GM10266 (cell line): ENCODE measurements around the gene ANKS1A.

Experiments used
- DNase-seq: peaks from one replicate; pipeline ENCODE4 v3.0.0; 2012; ENCODE audit errors: extremely low spot score
- TF ChIP-seq, protein P1 (sequence below): IDR thresholded peaks from 2 replicates; pipeline ENCODE4 v1.5.1; 2012; ENCODE audit warnings: mild to moderate bottlenecking, low read depth; ENCODE audit not compliant: control insufficient read depth, insufficient read depth; ENCODE audit errors: missing control alignments

Gene ANKS1A

GRCh38 chr6:34951731-34952130 lies 62.7 kb downstream of the ANKS1A start:
- DNase-seq: no peak
- TF ChIP-seq, protein P1, sequence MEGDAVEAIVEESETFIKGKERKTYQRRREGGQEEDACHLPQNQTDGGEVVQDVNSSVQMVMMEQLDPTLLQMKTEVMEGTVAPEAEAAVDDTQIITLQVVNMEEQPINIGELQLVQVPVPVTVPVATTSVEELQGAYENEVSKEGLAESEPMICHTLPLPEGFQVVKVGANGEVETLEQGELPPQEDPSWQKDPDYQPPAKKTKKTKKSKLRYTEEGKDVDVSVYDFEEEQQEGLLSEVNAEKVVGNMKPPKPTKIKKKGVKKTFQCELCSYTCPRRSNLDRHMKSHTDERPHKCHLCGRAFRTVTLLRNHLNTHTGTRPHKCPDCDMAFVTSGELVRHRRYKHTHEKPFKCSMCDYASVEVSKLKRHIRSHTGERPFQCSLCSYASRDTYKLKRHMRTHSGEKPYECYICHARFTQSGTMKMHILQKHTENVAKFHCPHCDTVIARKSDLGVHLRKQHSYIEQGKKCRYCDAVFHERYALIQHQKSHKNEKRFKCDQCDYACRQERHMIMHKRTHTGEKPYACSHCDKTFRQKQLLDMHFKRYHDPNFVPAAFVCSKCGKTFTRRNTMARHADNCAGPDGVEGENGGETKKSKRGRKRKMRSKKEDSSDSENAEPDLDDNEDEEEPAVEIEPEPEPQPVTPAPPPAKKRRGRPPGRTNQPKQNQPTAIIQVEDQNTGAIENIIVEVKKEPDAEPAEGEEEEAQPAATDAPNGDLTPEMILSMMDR: no peak

DNA sequence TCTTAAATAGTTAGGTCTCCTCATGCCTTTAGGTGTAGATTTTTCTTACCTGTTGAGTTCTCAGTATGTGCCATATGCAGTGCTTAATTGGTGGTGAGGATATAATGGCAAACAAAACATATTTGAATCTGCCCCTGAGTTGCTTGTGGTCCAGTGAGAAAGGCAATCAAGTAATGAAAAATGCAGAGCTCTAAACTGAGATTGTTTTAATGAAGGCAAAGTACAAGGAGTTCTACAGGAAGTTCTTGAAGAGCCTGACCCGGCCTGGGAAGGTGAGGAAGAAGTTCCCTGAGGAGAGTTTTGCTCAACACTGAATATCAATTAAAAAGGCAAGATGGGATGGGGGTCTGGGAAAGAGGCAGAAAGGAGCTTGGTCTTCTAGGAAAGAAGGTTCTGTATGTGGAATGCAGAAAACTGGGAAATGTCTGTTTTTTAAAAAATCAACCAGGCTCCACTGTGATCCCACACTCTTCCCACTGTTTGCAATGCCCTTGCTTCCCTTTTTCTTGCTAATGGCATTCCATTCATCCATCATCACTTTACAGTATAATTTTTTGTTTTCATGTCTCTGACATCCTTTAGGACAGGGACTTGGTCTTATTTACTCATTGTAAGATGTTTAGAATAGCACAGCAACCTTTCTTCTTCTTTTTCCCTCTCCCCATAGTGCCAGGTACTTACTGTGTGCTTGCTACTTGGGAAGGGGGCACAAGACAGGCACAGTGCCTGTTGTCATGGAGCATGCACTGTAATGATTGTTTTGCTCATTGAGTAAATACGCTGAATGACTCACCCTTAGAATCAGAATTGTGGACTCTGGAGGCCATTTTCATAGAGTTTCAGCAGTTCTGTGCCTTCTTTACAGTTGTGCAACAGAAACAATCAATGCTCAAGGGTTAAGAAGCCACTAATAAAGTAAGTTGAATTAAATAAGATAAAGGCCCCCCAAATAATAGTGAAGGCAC lies 64.3 kb downstream of the ANKS1A start:
- DNase-seq: no peak
- TF ChIP-seq, protein P1: no peak

DNA sequence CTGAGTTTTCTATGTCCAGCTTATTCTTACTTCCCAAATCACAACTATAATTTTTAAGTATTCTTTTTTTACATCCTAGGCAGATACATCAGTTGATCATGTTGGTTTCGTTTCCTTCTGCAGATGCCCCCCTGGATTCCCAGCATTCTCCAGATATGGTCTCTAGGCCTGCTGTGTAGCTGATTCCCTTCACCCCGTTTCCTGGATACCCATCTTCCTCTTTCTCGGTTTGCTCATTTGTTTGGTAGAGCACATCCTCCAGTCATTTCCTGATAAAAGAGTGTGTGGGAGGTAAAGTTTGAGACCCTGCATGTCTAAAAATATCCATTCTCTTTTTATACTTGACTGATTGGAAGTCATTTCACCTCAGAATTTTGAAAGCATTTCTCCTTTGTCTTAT lies 66.4 kb downstream of the ANKS1A start:
- TF ChIP-seq, protein P1: no peak
- peak; percentile 8 for DNase-seq

GRCh38 chr6:34957231-34957783 lies 68.3 kb downstream of the ANKS1A start:
- TF ChIP-seq, protein P1: no peak
- no peak for DNase-seq

GRCh38 chr6:34958734-34959133 lies 69.7 kb downstream of the ANKS1A start:
- DNase-seq: no peak
- TF ChIP-seq, protein P1: no peak

- TF ChIP-seq, protein P1: no peak
- no peak for DNase-seq
These were observed 70.2 kb downstream of the ANKS1A start for GRCh38 chr6:34959224-34959623.

DNA sequence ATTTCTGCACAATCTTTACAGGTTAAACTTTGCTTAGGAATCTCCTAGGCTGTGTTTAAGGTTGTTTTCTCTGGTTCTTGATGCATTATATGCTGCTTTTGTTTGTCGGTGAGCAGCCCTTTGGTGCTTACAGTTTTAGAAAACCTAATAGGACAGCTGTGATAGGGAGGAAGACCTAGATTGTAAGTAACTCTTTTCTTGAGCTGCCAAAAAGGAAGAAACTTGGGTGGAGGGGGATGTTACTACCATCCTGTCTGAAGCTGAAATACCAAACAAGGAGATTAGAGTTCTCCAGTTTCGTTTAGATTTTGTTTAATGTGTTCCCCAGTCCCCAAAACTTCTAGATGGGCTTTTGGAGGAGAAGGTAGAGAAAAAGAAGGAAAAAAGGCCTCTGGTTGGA lies 72.0 kb downstream of the ANKS1A start:
- TF ChIP-seq, protein P1: no peak
- DNase-seq: no peak
